Neural cell (in vitro differentiated cells): Measurements from ENCODE around the gene NPY. TPM values are rescaled to one million over a fixed set of nuclear protein-coding genes. Genes with fewer than 3 reads are reported as not detected.

ENCODE experiments used
- H2AFZ ChIP-seq: fragments of 200-600, 300-800 bp; sonication (generic), shearing (Covaris generic); 2 replicates; pipeline ENCODE4 v1.6.0; 2014; ENCODE audit warnings: low read depth, mild to moderate bottlenecking, antibody characterized with exemption, low read length, moderate library complexity
- H3F3A ChIP-seq: fragments of 200-600 bp; shearing (Covaris generic); 2 replicates; pipeline ENCODE4 v1.6.1; 2016; ENCODE audit warnings: mild to moderate bottlenecking, moderate library complexity, mixed read lengths, antibody characterized with exemption, low read length; ENCODE audit not compliant: insufficient read depth, poor library complexity, severe bottlenecking
- H3K27ac ChIP-seq: fragments of 200-600, 300-800 bp; sonication (generic), shearing (Covaris generic); 2 replicates; pipeline ENCODE4 v1.5.1; 2014; ENCODE audit warnings: mild to moderate bottlenecking, low read length, moderate library complexity
- H3K27me3 ChIP-seq: fragments of 300-800, 200-600 bp; sonication (generic), shearing (Covaris generic); 2 replicates; pipeline ENCODE4 v1.6.0; 2014; ENCODE audit warnings: mild to moderate bottlenecking, low read depth, low read length, moderate library complexity; ENCODE audit not compliant: insufficient read depth
- H3K36me3 ChIP-seq: fragments of 300-800, 200-600 bp; sonication (generic), shearing (Covaris generic); 2 replicates; pipeline ENCODE4 v1.5.1; 2014; ENCODE audit warnings: mild to moderate bottlenecking, antibody characterized with exemption, low read length, moderate library complexity; ENCODE audit not compliant: insufficient read depth
- H3K4me2 ChIP-seq: fragments of 300-800, 200-600 bp; sonication (generic), shearing (Covaris generic); 2 replicates; pipeline ENCODE4 v1.6.0; 2014; ENCODE audit warnings: mild to moderate bottlenecking, low read length
- H3K4me3 ChIP-seq: fragments of 300-800, 200-600 bp; sonication (generic), shearing (Covaris generic); 2 replicates; pipeline ENCODE4 v1.5.1; 2014; ENCODE audit warnings: mild to moderate bottlenecking, low read length, moderate library complexity
- H3K79me2 ChIP-seq: fragments of 200-600 bp; shearing (Covaris generic); replicated peaks from 2 replicates; pipeline ENCODE4 v1.6.0; 2014; ENCODE audit warnings: mild to moderate bottlenecking, low read length, moderate library complexity; ENCODE audit not compliant: insufficient read depth
- H3K9ac ChIP-seq: fragments of 300-800, 200-600 bp; sonication (generic), shearing (Covaris generic); 2 replicates; pipeline ENCODE4 v1.6.1; 2016; ENCODE audit warnings: mild to moderate bottlenecking, low read length, mixed read lengths
- H3K9me2 ChIP-seq: fragments of 200-600 bp; shearing (Covaris generic); 2 replicates; pipeline ENCODE4 v1.6.1; 2016; ENCODE audit warnings: mild to moderate bottlenecking, low read length, mixed read lengths; ENCODE audit not compliant: insufficient read depth
- H3K9me3 ChIP-seq: fragments of 200-600, 300-800 bp; sonication (generic), shearing (Covaris generic); 2 replicates; pipeline ENCODE4 v1.6.1; 2016; ENCODE audit warnings: mild to moderate bottlenecking, mixed run types, low read length, moderate library complexity, mixed read lengths
- H4K20me1 ChIP-seq: fragments of 200-600 bp; shearing (Covaris generic); 2 replicates; pipeline ENCODE4 v1.6.1; 2016; ENCODE audit warnings: mild to moderate bottlenecking, mixed run types; ENCODE audit not compliant: insufficient read depth
- EP300 ChIP-seq: fragments of 450-650 bp; conservative IDR thresholded peaks from 2 replicates; pipeline ENCODE4 v1.6.1; 2014; ENCODE audit warnings: antibody characterized with exemption, mild to moderate bottlenecking, moderate library complexity; ENCODE audit not compliant: poor library complexity, severe bottlenecking
- EZH2 ChIP-seq: fragments of 200-600, 300-800 bp; shearing (Covaris generic), sonication (generic); IDR thresholded peaks from 2 replicates; pipeline ENCODE4 v1.6.1; 2014; ENCODE audit warnings: antibody characterized with exemption, low read length, borderline replicate concordance, mild to moderate bottlenecking; ENCODE audit not compliant: insufficient read depth, poor library complexity, severe bottlenecking
- MXI1 ChIP-seq: fragments of 450-650 bp; conservative IDR thresholded peaks from 2 replicates; pipeline ENCODE4 v1.6.1; 2014; ENCODE audit warnings: antibody characterized with exemption, mild to moderate bottlenecking; ENCODE audit not compliant: poor library complexity, severe bottlenecking
- POLR2AphosphoS5 ChIP-seq: IDR thresholded peaks from 2 replicates; pipeline ENCODE4 v1.6.1; 2012
- RAD21 ChIP-seq: fragments of 450-650 bp; conservative IDR thresholded peaks from 2 replicates; pipeline ENCODE4 v1.6.1; 2014; ENCODE audit warnings: antibody characterized with exemption, mild to moderate bottlenecking, moderate library complexity
- SMC3 ChIP-seq: fragments of 450-650 bp; conservative IDR thresholded peaks from 2 replicates; pipeline ENCODE4 v1.6.1; 2014; ENCODE audit warnings: antibody characterized with exemption, mild to moderate bottlenecking, moderate library complexity; ENCODE audit not compliant: poor library complexity
- TAF1 ChIP-seq: IDR thresholded peaks from 2 replicates; pipeline ENCODE4 v1.6.1; 2012; ENCODE audit warnings: low read depth
- polyA plus RNA-seq: library from polyadenylated mRNA; depleted of rRNA; stranded (reverse); fragments of >200 nt; gene quantifications from 2 replicates; pipeline ENCODE4 v1.2.3, GENCODE V29; 2014
- TF ChIP-seq, protein P1 (sequence below): fragments of 450-650 bp; IDR thresholded peaks from 2 replicates; pipeline ENCODE4 v1.5.1; 2014; ENCODE audit warnings: antibody characterized with exemption, mild to moderate bottlenecking, moderate library complexity; ENCODE audit not compliant: poor library complexity, severe bottlenecking
- TF ChIP-seq, protein P2 (sequence below): IDR thresholded peaks from 2 replicates; pipeline ENCODE4 v1.6.1; 2012; ENCODE audit warnings: borderline replicate concordance

NPY gene
- polyA plus RNA-seq, 1 donor from 2014 or later = not detected

DNA sequence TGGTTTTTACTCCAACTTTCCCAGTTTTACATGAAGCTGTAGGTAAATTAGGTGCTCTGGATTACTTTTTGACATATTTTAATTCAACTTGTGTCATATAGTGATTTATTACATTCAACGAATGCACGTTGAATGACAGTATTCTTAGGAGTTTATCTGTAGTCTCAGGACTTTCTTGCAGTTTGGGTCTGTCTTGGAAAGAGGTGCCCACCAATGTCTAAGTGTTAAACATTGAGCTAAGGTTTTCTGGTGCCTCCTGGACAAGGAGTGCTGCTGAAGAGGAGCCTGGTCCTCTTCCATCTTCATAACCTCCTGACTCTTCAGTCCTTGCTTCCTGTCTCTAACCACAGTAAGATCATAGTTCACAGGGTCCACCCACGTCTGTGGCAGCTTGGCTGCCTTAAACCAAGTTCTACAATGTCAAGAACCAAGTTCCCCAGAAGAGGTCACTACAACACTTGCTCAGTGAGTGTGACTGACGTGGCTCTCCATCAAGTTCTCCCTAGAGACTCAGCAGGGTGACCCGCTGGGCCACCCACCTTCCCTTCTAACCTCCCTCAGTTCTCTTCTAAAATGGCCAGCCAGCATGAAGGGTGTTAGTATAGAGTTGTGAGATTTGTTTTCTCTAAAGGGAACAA lies 6.1 kb downstream of the NPY start:
- Histone ChIP-seq H4K20me1 (no peaks in the 10 kb centered on the region), H3K9me3 (no peaks in the 10 kb centered on the region), H3K79me2 (no peaks in the 10 kb centered on the region), H3K9me2 (no peaks in the 10 kb centered on the region), H3K9ac (no peak overlapping the region), H3K36me3 (no peaks in the 10 kb centered on the region), H3K4me2 (no peak overlapping the region), H3K4me3 (no peak overlapping the region), H3F3A (no peaks in the 10 kb centered on the region), H3K27me3 (peaks cover 12% of the 10 kb centered on the region), H3K27ac (no peak overlapping the region), H2AFZ (no peak overlapping the region)
- TF ChIP-seq, protein P1, sequence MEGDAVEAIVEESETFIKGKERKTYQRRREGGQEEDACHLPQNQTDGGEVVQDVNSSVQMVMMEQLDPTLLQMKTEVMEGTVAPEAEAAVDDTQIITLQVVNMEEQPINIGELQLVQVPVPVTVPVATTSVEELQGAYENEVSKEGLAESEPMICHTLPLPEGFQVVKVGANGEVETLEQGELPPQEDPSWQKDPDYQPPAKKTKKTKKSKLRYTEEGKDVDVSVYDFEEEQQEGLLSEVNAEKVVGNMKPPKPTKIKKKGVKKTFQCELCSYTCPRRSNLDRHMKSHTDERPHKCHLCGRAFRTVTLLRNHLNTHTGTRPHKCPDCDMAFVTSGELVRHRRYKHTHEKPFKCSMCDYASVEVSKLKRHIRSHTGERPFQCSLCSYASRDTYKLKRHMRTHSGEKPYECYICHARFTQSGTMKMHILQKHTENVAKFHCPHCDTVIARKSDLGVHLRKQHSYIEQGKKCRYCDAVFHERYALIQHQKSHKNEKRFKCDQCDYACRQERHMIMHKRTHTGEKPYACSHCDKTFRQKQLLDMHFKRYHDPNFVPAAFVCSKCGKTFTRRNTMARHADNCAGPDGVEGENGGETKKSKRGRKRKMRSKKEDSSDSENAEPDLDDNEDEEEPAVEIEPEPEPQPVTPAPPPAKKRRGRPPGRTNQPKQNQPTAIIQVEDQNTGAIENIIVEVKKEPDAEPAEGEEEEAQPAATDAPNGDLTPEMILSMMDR = peak; percentile 42
- TF ChIP-seq EZH2 (no peak), POLR2AphosphoS5 (no peak), RAD21 (peak; percentile 53), EP300 (no peak), SMC3 (peak; percentile 48)
- TF ChIP-seq, protein P2, sequence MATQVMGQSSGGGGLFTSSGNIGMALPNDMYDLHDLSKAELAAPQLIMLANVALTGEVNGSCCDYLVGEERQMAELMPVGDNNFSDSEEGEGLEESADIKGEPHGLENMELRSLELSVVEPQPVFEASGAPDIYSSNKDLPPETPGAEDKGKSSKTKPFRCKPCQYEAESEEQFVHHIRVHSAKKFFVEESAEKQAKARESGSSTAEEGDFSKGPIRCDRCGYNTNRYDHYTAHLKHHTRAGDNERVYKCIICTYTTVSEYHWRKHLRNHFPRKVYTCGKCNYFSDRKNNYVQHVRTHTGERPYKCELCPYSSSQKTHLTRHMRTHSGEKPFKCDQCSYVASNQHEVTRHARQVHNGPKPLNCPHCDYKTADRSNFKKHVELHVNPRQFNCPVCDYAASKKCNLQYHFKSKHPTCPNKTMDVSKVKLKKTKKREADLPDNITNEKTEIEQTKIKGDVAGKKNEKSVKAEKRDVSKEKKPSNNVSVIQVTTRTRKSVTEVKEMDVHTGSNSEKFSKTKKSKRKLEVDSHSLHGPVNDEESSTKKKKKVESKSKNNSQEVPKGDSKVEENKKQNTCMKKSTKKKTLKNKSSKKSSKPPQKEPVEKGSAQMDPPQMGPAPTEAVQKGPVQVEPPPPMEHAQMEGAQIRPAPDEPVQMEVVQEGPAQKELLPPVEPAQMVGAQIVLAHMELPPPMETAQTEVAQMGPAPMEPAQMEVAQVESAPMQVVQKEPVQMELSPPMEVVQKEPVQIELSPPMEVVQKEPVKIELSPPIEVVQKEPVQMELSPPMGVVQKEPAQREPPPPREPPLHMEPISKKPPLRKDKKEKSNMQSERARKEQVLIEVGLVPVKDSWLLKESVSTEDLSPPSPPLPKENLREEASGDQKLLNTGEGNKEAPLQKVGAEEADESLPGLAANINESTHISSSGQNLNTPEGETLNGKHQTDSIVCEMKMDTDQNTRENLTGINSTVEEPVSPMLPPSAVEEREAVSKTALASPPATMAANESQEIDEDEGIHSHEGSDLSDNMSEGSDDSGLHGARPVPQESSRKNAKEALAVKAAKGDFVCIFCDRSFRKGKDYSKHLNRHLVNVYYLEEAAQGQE = no peak

DNA sequence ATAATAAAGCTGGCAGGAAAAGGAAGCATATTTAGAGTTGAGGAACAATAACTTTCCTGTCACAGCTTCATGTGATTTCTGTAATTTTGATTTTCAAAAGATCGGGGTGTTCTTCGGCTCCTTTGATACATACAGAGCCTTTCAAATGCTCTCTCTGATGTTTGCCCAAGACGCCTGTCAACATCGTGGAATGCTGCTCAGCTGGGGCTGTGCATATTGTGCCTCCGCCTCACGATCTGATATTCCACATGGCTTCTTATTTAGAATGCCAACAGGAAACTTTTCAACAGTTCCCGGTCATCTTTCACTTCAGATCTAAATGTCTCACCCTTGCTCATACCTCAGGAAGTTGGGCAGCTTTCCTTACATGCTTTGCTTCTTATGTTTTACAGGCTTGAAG lies 7.3 kb downstream of the NPY start:
- Histone ChIP-seq H3K27me3 (peaks cover 3% of the 10 kb centered on the region), H3K4me3 (no peak overlapping the region), H4K20me1 (no peaks in the 10 kb centered on the region), H3K79me2 (no peaks in the 10 kb centered on the region), H3K9me2 (no peaks in the 10 kb centered on the region), H3F3A (no peaks in the 10 kb centered on the region), H3K9ac (no peak overlapping the region), H3K27ac (no peak overlapping the region), H3K9me3 (no peaks in the 10 kb centered on the region), H3K36me3 (no peaks in the 10 kb centered on the region), H2AFZ (no peak overlapping the region), H3K4me2 (no peak overlapping the region)
- TF ChIP-seq POLR2AphosphoS5 (no peak), EP300 (no peak), TAF1 (no peak), RAD21 (no peak), MXI1 (no peak), SMC3 (no peak), EZH2 (no peak)
- TF ChIP-seq, protein P2 = no peak
- TF ChIP-seq, protein P1 = no peak
